SU-DHL-6 (cell line): ENCODE results near the gene CARMIL1.

Experiments
- EZH2phosphoT487 ChIP-seq: fragments of 200-600 bp; sonication (generic), shearing (Covaris generic); conservative IDR thresholded peaks from 2 replicates; pipeline ENCODE4 v1.6.1; 2018; ENCODE audit warnings: mild to moderate bottlenecking, antibody characterized with exemption, low read length, moderate library complexity, mixed read lengths
- TF ChIP-seq, protein P1 (sequence below): fragments of 200-600 bp; sonication (generic); IDR thresholded peaks from one replicate; pipeline ENCODE4 v1.5.1; 2017; ENCODE audit warnings: antibody characterized with exemption, mild to moderate bottlenecking, low read length, moderate library complexity; ENCODE audit not compliant: insufficient read depth, poor library complexity, severe bottlenecking

DNA sequence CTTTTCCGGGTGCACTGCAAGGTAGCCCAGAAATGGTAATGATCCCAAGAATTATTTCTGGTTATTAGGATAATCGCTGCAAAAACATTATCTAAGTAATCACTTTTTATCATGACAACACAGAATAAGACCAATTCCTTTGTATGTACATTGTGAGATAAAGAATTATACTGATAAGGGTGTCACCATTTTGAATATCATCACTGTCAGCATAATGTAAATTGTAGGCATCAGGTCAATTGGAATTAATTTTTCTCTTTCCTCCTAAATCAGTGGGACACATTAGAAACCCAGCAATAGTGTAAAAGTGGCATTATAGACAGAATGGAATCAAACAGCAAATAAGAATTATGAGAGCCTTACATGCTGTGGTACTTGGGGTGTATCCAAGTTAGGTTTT, 189.7 kb downstream of the CARMIL1 start:
- TF ChIP-seq, protein P1, sequence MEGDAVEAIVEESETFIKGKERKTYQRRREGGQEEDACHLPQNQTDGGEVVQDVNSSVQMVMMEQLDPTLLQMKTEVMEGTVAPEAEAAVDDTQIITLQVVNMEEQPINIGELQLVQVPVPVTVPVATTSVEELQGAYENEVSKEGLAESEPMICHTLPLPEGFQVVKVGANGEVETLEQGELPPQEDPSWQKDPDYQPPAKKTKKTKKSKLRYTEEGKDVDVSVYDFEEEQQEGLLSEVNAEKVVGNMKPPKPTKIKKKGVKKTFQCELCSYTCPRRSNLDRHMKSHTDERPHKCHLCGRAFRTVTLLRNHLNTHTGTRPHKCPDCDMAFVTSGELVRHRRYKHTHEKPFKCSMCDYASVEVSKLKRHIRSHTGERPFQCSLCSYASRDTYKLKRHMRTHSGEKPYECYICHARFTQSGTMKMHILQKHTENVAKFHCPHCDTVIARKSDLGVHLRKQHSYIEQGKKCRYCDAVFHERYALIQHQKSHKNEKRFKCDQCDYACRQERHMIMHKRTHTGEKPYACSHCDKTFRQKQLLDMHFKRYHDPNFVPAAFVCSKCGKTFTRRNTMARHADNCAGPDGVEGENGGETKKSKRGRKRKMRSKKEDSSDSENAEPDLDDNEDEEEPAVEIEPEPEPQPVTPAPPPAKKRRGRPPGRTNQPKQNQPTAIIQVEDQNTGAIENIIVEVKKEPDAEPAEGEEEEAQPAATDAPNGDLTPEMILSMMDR: no peak
- no peak for TF ChIP-seq EZH2phosphoT487
